Gastroesophageal sphincter (tissue), 4 donors: ENCODE data around the gene NHEJ1. TPM values are rescaled to one million over a fixed set of nuclear protein-coding genes. Genes with fewer than 3 reads are reported as not detected.

Experiments
- ATAC-seq: fragments of 150-250 bp; one replicate; pipeline ENCODE4 v1.9.1; 2016; ENCODE audit warnings: mild to moderate bottlenecking, moderate library complexity
- H3K27ac ChIP-seq, 4 donors: fragments of 200-600 bp; sonication (generic) in 3 of 4; 1 replicate in 3 of 4; 2 replicates in 1 of 4; pipeline ENCODE4 v1.5.1; 2016 to 2019
- H3K27me3 ChIP-seq: fragments of 200-600 bp; sonication (generic); one replicate; pipeline ENCODE4 v1.5.1; 2019
- H3K36me3 ChIP-seq, 2 donors: fragments of 200-600 bp; sonication (generic); one replicate each; pipeline ENCODE4 v1.5.1; 2019; ENCODE audit warnings: control low read depth in 1 of 2
- H3K4me1 ChIP-seq, 3 donors: fragments of 200-600 bp; sonication (generic); 1 replicate in 2 of 3; 2 replicates in 1 of 3; pipeline ENCODE4 v1.5.1; 2016 to 2019; ENCODE audit warnings: control low read depth in 2 of 3
- H3K4me3 ChIP-seq, 2 donors: fragments of 200-600 bp; sonication (generic); one replicate each; pipeline ENCODE4 v1.5.1; 2019; ENCODE audit warnings: mild to moderate bottlenecking in 1 of 2, moderate library complexity in 1 of 2
- H3K9me3 ChIP-seq, 3 donors: fragments of 200-600 bp; sonication (generic); one replicate each; pipeline ENCODE4 v1.5.1; 2017 to 2019; ENCODE audit warnings: control low read depth in 2 of 3
- CTCF ChIP-seq, 4 experiments: fragments of 200-600 bp in 2 of 4; fragments of 450-650 bp in 2 of 4; sonication (generic) in 1 of 4; IDR thresholded peaks; one replicate each; pipeline ENCODE4 v1.5.1; 2017 to 2019; ENCODE audit warnings: antibody characterized with exemption in 4 of 4, mild to moderate bottlenecking in 2 of 4, moderate library complexity in 2 of 4
- EP300 ChIP-seq: sonication (generic); formaldehyde crosslinking; IDR thresholded peaks from one replicate; pipeline ENCODE4 v1.6.1; 2017; ENCODE audit warnings: antibody characterized with exemption, mild to moderate bottlenecking
- POLR2A ChIP-seq, 2 donors: fragments of 450-650 bp; IDR thresholded peaks; one replicate each; pipeline ENCODE4 v1.6.1; 2017; ENCODE audit warnings: antibody characterized with exemption in 2 of 2, mild to moderate bottlenecking in 2 of 2, moderate library complexity in 1 of 2
- POLR2AphosphoS5 ChIP-seq: sonication (generic); formaldehyde crosslinking; IDR thresholded peaks from one replicate; pipeline ENCODE4 v1.6.1; 2017; ENCODE audit warnings: antibody characterized with exemption
- WGBS, 2 donors: methylation state at CpG; one replicate each; pipeline ENCODE4 v1.1.5; 2018; ENCODE audit warnings: low coverage in 1 of 2; 5-methylcytosine and 5-hydroxymethylcytosine counted together
- total RNA-seq, 4 donors: library from RNA; depleted of rRNA; stranded (reverse); fragments of >200 nt; gene quantifications; one replicate each; pipeline ENCODE4 v1.1.0, GENCODE V29; 2016

The NHEJ1 gene
- total RNA-seq, 4 donors from 2014 or later: 12.8 to 25.5 (median 17.4) TPM

- no peaks in the 10 kb centered on the region for H3K9me3 ChIP-seq
- H3K4me1 ChIP-seq: peaks cover 0 to 11% (median 0%) of the 10 kb centered on the region in 3 donors
- H3K36me3 ChIP-seq: no peaks in the 10 kb centered on the region
- no peak overlapping the region for H3K27ac ChIP-seq
- ATAC-seq: no peak
- no peak overlapping the region for H3K4me3 ChIP-seq
- no peaks in the 10 kb centered on the region for H3K27me3 ChIP-seq
- TF ChIP-seq POLR2AphosphoS5 (no peak), EP300 (no peak), CTCF (IDR thresholded peaks at IDR 0.05) (no peak)
Observed at GRCh38 chr2:219120082-219120481, 40.5 kb downstream of the NHEJ1 start.

GRCh38 chr2:219119422-219120043, 41.1 kb downstream of the NHEJ1 start:
- peak; percentile 29 to 72 (median 52) for TF ChIP-seq CTCF (IDR thresholded peaks at IDR 0.05)
- TF ChIP-seq EP300: no peak
- H3K36me3 ChIP-seq: no peaks in the 10 kb centered on the region
- no peaks in the 10 kb centered on the region for H3K27me3 ChIP-seq
- H3K4me3 ChIP-seq: no peak overlapping the region
- ATAC-seq: no peak
- peaks cover 0 to 6% (median 0%) of the 10 kb centered on the region in 3 donors for H3K4me1 ChIP-seq
- no peak overlapping the region for H3K27ac ChIP-seq
- H3K9me3 ChIP-seq: no peaks in the 10 kb centered on the region
- WGBS, 2 donors: 50 to 59% methylated on average over 7 of the region's 7 CpGs

GRCh38 chr2:219118504-219118903, 42.1 kb downstream of the NHEJ1 start:
- no peak for TF ChIP-seq EP300
- 77% methylated on average over 5 to 12 of the region's 12 CpGs for WGBS, 2 donors

GRCh38 chr2:219116776-219117646, 43.6 kb downstream of the NHEJ1 start:
- H3K9me3 ChIP-seq: no peaks in the 10 kb centered on the region
- TF ChIP-seq POLR2A (IDR thresholded peaks at IDR 0.05): no peak
- H3K27ac ChIP-seq: no peak overlapping the region
- H3K27me3 ChIP-seq: no peaks in the 10 kb centered on the region
- no peaks in the 10 kb centered on the region for H3K4me1 ChIP-seq
- no peak overlapping the region for H3K4me3 ChIP-seq
- no peak for ATAC-seq
- 77 to 93% methylated on average over 5 to 7 of the region's 8 CpGs for WGBS, 2 donors
- H3K36me3 ChIP-seq: no peaks in the 10 kb centered on the region

More at GRCh38 chr2:219118504-219118903, 42.1 kb downstream of the NHEJ1 start:
- no peak overlapping the region for H3K4me3 ChIP-seq
- H3K27me3 ChIP-seq: no peaks in the 10 kb centered on the region
- H3K4me1 ChIP-seq: no peaks in the 10 kb centered on the region
- H3K9me3 ChIP-seq: no peaks in the 10 kb centered on the region
- no peaks in the 10 kb centered on the region for H3K36me3 ChIP-seq
- H3K27ac ChIP-seq: no peak overlapping the region
- no peak for ATAC-seq

- H3K27ac ChIP-seq: no peak overlapping the region
- TF ChIP-seq POLR2A (IDR thresholded peaks at IDR 0.05) (no peak), EP300 (no peak), POLR2AphosphoS5 (no peak), CTCF (IDR thresholded peaks at IDR 0.05) (no peak)
- H3K27me3 ChIP-seq: no peaks in the 10 kb centered on the region
- ATAC-seq: no peak
- H3K4me1 ChIP-seq: no peaks in the 10 kb centered on the region
- no peaks in the 10 kb centered on the region for H3K36me3 ChIP-seq
- no peak overlapping the region for H3K4me3 ChIP-seq
- no peaks in the 10 kb centered on the region for H3K9me3 ChIP-seq
- WGBS, 2 donors: 72 to 78% methylated on average over 9 of the region's 9 CpGs
Observed at GRCh38 chr2:219112651-219113338, 47.8 kb downstream of the NHEJ1 start.
